ENCODE measurements around the gene CCDC191. TPM values are rescaled to one million over a fixed set of nuclear protein-coding genes. Genes with fewer than 3 reads are reported as not detected.
A peak's percentile ranks its signal among the peaks of the same experiment; 100 is the strongest.

Gene CCDC191
- total RNA-seq, 1 donor from 2014 or later: 1.2 TPM

DNA sequence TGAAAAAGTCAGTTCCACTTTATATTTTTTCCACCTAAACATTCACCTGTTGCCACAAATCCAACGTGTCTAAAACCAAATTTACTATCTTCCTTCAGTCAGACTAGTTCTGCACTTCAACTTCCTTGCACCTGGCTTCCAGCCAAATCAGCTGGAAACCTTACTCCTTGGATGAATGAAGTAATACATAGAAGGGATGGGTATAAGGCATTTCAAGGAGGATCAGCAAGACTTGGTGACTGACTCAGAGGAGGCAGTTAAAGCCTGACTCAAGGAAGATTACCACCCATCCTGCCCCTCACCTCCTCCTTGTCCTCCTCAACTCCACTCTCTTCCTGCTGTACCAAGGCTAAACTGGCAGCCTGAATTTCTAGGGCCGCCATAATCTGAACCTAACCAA is 37.3 kb upstream of the CCDC191 start:
- no peak overlapping the region for H3K4me3 ChIP-seq (ENCODE audit: low read depth, low read length)
- TF ChIP-seq, protein P1, sequence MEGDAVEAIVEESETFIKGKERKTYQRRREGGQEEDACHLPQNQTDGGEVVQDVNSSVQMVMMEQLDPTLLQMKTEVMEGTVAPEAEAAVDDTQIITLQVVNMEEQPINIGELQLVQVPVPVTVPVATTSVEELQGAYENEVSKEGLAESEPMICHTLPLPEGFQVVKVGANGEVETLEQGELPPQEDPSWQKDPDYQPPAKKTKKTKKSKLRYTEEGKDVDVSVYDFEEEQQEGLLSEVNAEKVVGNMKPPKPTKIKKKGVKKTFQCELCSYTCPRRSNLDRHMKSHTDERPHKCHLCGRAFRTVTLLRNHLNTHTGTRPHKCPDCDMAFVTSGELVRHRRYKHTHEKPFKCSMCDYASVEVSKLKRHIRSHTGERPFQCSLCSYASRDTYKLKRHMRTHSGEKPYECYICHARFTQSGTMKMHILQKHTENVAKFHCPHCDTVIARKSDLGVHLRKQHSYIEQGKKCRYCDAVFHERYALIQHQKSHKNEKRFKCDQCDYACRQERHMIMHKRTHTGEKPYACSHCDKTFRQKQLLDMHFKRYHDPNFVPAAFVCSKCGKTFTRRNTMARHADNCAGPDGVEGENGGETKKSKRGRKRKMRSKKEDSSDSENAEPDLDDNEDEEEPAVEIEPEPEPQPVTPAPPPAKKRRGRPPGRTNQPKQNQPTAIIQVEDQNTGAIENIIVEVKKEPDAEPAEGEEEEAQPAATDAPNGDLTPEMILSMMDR (conservative IDR thresholded peaks at IDR 0.05; ENCODE audit: low read depth, low read length): no peak
- DNase-seq (ENCODE audit: low read depth): peak; percentile 60

DNA sequence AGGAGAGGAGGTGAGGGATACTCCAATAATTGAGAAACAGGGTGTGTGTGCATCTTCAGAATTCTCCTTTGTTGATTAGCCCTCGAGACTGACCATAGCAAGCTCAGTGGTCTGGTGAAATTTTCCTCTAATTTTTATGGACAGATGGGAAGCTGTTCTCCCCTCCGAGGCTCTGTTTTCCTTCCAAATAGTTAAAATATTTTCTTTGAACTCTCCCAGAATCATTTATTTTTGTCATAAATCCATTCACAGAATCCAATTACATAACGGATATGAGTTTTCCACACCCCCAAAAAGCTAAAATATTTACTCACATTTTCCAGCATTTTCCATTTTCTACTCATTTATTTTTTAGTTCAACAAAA is 36.7 kb upstream of the CCDC191 start:
- H3K4me3 ChIP-seq (ENCODE audit: low read depth, low read length): no peak overlapping the region
- DNase-seq (ENCODE audit: low read depth): no peak
- TF ChIP-seq, protein P1 (conservative IDR thresholded peaks at IDR 0.05; ENCODE audit: low read depth, low read length): no peak

DNA sequence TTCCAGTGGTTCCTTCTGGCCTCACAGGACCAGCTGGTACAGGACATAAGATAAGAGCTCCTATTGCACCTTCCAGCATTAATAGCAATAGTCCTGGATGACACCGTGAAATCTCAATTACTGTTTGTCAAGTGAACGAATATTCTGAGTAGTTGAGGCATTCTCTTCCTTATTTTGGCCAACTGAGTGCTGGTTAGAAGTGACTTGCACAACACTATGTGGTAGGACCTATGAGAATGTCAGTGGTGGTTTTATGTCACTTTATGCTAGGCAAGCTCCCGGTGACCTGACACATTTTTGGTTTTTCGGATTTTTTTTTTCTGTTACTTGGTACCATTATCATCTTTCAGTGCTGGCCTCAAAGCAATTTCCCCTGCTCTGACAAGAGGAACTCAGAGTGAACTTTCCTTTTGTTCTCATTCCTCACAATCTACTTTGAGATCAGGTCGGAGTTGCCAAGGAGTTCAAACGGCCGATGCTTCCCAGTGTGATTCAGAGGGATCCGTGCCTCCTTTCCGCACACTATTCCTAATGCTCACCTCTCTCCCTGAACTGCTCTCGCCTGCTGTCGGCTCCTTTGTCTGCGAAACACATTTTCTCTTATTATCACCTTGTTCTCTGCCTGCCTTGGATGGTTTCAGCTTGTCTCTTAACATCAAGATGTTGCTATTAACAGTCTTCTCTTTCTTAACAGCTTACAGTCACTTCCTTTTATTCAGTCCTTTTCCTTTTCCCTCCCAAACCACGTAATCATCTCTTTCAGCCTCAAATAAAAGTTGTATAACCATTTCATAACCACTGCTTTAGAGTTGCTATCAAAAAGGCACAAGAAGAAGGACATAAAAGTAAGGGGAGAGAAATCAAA is 36.1 kb upstream of the CCDC191 start:
- TF ChIP-seq, protein P1 (conservative IDR thresholded peaks at IDR 0.05; ENCODE audit: low read depth, low read length): no peak
- H3K4me3 ChIP-seq (ENCODE audit: low read depth, low read length): no peak overlapping the region
- DNase-seq (ENCODE audit: low read depth): no peak

DNA sequence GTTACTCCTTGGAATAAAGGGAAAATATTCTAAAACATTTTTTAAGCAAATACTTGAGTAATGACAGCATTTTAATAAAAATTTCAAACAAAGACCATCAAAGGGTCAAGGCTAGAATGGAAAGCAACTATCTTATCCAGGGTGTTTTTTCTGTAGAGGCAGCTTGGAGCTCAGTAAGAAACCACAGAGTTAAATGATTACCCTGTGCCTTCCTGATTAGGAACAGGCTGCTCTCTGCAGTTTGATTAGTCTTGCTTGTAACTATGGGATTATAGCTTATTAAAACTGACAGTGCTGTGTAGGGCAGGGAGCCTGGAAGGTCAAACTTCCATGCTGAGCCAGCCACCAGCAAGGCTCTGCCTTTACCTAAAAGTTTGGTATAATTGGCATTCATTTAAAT is 33.3 kb upstream of the CCDC191 start:
- TF ChIP-seq, protein P1 (conservative IDR thresholded peaks at IDR 0.05; ENCODE audit: low read depth, low read length): no peak
- no peak for DNase-seq (ENCODE audit: low read depth)
- no peak overlapping the region for H3K4me3 ChIP-seq (ENCODE audit: low read depth, low read length)

DNA sequence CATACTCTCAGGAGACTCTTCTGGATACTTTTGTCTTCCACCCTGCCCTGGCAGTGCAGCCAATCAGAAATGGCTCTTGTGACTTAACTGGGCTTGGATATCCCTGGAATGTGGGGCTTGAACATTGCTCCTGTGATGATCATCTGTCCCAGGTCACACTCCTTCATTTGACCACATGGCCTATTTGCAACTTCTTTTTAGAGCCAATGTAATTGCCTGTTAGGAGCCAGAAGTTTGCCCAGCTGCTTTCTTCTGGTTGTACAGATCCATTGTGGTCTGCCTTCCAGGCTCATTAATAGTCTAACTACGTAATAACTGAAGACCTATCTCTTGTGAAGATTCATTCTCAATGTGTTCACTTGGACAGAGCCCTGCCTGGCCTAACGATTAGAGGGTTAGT is 30.0 kb upstream of the CCDC191 start:
- no peak overlapping the region for H3K4me3 ChIP-seq (ENCODE audit: low read depth, low read length)
- DNase-seq (ENCODE audit: low read depth): no peak
- TF ChIP-seq, protein P1 (conservative IDR thresholded peaks at IDR 0.05; ENCODE audit: low read depth, low read length): no peak

DNA sequence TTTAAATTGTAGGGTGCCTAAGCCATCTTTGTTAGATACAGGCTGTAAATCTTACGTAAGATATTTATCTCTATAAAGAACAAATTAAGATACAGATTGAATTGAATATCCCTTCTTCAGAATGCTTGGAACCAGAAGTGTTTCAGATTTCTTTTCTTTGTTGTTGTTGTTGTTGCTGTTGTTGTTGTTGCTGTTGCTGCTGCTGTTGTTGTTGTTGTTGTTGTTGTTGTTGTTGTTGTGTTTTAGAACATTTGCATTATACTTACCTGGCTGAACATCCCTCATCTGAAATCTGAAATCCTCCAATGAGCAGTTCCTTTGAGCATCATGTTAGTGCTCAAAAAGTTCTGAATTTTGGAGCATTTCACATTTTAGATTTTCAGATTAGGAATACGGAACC is 26.8 kb upstream of the CCDC191 start:
- DNase-seq (ENCODE audit: low read depth): no peak
- H3K4me3 ChIP-seq (ENCODE audit: low read depth, low read length): no peak overlapping the region
- TF ChIP-seq, protein P1 (conservative IDR thresholded peaks at IDR 0.05; ENCODE audit: low read depth, low read length): no peak

DNA sequence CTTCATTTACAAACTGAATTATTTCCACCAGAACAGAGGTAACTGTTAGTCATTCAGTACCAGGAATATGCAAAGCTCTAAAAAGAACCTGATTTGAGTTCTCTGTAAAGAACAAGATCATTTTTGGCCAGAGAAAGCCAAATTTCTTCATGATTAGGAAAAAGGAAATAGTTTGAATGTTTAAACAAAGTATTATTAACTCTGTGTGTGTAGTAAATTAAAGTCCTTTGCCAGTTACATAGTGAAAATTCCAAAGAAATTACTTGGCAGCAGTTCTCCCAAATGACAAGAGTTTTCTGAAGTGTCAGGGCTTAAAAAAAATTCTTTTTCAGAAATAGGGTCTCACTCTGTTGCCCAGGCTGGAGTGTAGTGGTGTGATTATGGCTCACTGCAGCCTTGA is 24.7 kb upstream of the CCDC191 start:
- DNase-seq (ENCODE audit: low read depth): no peak
- no peak overlapping the region for H3K4me3 ChIP-seq (ENCODE audit: low read depth, low read length)
- TF ChIP-seq, protein P1 (conservative IDR thresholded peaks at IDR 0.05; ENCODE audit: low read depth, low read length): no peak

All from epithelial cell of proximal tubule (primary cell).